ENCODE measurements around the gene AHCTF1.

GRCh38 chr1:246978785-246979184, 47.0 kb upstream of the AHCTF1 start:
- TF ChIP-seq POLR2A (IDR thresholded peaks at IDR 0.05; ENCODE audit: low read length) = no peak
- no peak for TF ChIP-seq GATA1 (IDR thresholded peaks at IDR 0.05; ENCODE audit: low read depth, low read length)

Data from erythroblast (primary cell).